Measurements from ENCODE around the gene EEFSEC.

DNA sequence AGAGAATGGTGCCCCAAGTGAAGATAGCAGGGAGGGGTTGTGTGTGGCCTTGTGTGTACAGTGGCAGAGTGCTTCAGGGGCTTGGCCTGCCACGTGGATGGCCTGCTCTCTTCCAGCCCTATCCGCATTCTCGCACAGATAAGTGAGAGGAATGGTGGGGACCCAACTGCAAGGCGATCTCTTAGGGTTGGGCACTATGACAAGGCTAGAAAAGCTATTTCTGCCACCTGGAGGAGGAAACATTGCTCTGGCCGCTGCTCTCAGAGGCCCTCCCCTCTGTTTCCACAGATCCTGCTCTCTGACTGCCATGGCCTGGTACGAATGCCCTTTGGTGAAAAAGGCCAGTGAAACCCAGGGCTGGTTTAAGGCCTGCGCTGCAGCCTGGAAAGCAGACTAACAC, 20.6 kb downstream of the EEFSEC start:
- TF ChIP-seq, protein P1, sequence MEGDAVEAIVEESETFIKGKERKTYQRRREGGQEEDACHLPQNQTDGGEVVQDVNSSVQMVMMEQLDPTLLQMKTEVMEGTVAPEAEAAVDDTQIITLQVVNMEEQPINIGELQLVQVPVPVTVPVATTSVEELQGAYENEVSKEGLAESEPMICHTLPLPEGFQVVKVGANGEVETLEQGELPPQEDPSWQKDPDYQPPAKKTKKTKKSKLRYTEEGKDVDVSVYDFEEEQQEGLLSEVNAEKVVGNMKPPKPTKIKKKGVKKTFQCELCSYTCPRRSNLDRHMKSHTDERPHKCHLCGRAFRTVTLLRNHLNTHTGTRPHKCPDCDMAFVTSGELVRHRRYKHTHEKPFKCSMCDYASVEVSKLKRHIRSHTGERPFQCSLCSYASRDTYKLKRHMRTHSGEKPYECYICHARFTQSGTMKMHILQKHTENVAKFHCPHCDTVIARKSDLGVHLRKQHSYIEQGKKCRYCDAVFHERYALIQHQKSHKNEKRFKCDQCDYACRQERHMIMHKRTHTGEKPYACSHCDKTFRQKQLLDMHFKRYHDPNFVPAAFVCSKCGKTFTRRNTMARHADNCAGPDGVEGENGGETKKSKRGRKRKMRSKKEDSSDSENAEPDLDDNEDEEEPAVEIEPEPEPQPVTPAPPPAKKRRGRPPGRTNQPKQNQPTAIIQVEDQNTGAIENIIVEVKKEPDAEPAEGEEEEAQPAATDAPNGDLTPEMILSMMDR (IDR thresholded peaks at IDR 0.05; ENCODE audit: low read length) = no peak
- TF ChIP-seq EZH2 (optimal IDR thresholded peaks at IDR 0.05; ENCODE audit: low read depth, low read length) = no peak

All from MM.1S (cell line).